GM23338 (cell line): ENCODE results near the gene IRAK2. TPM values are rescaled to one million over a fixed set of nuclear protein-coding genes. Genes with fewer than 3 reads are reported as not detected.

ENCODE experiments used
- ATAC-seq: fragments of 200-7000 bp; cut with Tn5 transposase; 3 replicates; pipeline ENCODE4 v1.9.1; 2020
- DNase-seq: peaks from one replicate; pipeline ENCODE4 v3.0.0-alpha.2; 2015; ENCODE audit warnings: low spot score
- H2AFZ ChIP-seq: fragments of 200-600 bp; sonication (generic); 2 replicates; pipeline ENCODE4 v1.8.0; 2016; ENCODE audit warnings: antibody characterized with exemption, mild to moderate bottlenecking, moderate library complexity
- H3F3A ChIP-seq: fragments of 200-600 bp; sonication (generic); replicated peaks from 2 replicates; pipeline ENCODE4 v1.8.0; 2017; ENCODE audit warnings: antibody characterized with exemption, mixed run types, low read depth
- H3K27ac ChIP-seq: fragments of 200-600 bp; sonication (generic); 2 replicates; pipeline ENCODE4 v1.6.1; 2016; ENCODE audit warnings: low read depth
- H3K27me3 ChIP-seq: fragments of 200-600 bp; sonication (generic); 2 replicates; pipeline ENCODE4 v1.8.0; 2016; ENCODE audit warnings: mild to moderate bottlenecking, mixed run types, moderate library complexity; ENCODE audit not compliant: insufficient read depth
- H3K36me3 ChIP-seq: fragments of 200-600 bp; sonication (generic); 2 replicates; pipeline ENCODE4 v1.8.0; 2016; ENCODE audit warnings: mild to moderate bottlenecking; ENCODE audit not compliant: insufficient read depth
- H3K4me1 ChIP-seq: fragments of 200-600 bp; sonication (generic); 2 replicates; pipeline ENCODE4 v1.8.0; 2016; ENCODE audit warnings: mild to moderate bottlenecking, moderate library complexity; ENCODE audit not compliant: insufficient read depth
- H3K4me2 ChIP-seq: fragments of 200-600 bp; sonication (generic); 2 replicates; pipeline ENCODE4 v1.7.1; 2017; ENCODE audit warnings: mixed run types
- H3K4me3 ChIP-seq: fragments of 200-600 bp; sonication (generic); 2 replicates; pipeline ENCODE4 v1.6.1; 2016; ENCODE audit warnings: mixed run types
- H3K79me2 ChIP-seq: fragments of 200-600 bp; sonication (generic); replicated peaks from 2 replicates; pipeline ENCODE4 v1.8.0; 2017; ENCODE audit warnings: mild to moderate bottlenecking; ENCODE audit not compliant: insufficient read depth
- H3K9me2 ChIP-seq: fragments of 200-600 bp; sonication (generic); 2 replicates; pipeline ENCODE4 v1.8.0; 2017; ENCODE audit not compliant: insufficient read depth
- H4K20me1 ChIP-seq: fragments of 200-600 bp; sonication (generic); replicated peaks from 2 replicates; pipeline ENCODE4 v1.8.0; 2017; ENCODE audit warnings: mild to moderate bottlenecking; ENCODE audit not compliant: insufficient read depth
- H3K27ac Mint-ChIP-seq: 2 replicates; pipeline ENCODE4 v1.8.0; 2020; ENCODE audit warnings: inconsistent platforms, mild to moderate bottlenecking, moderate library complexity, mixed read lengths
- H3K27me3 Mint-ChIP-seq: 3 replicates; pipeline ENCODE4 v1.8.0; 2022; ENCODE audit warnings: low read depth, mild to moderate bottlenecking, moderate library complexity, mixed read lengths, inconsistent platforms; ENCODE audit not compliant: insufficient read depth, poor library complexity
- H3K36me3 Mint-ChIP-seq: 3 replicates; pipeline ENCODE4 v1.8.0; 2021; ENCODE audit warnings: low read depth, mild to moderate bottlenecking, inconsistent platforms, moderate library complexity, mixed read lengths
- H3K4me1 Mint-ChIP-seq: 3 replicates; pipeline ENCODE4 v1.8.0; 2020; ENCODE audit warnings: mild to moderate bottlenecking, inconsistent platforms, mixed read lengths
- H3K4me3 Mint-ChIP-seq: 3 replicates; pipeline ENCODE4 v1.8.0; 2021; ENCODE audit warnings: moderate library complexity, mild to moderate bottlenecking, inconsistent platforms, mixed read lengths
- H3K9me3 Mint-ChIP-seq: 3 replicates; pipeline ENCODE4 v1.8.0; 2020; ENCODE audit warnings: moderate library complexity, mild to moderate bottlenecking, inconsistent platforms, mixed read lengths
- ETS1 ChIP-seq: IDR thresholded peaks from 2 replicates; pipeline ENCODE4 v1.6.1; 2016; ENCODE audit warnings: antibody characterized with exemption
- EZH2 ChIP-seq: fragments of 200-600 bp; sonication (generic); IDR thresholded peaks from one replicate; pipeline ENCODE4 v1.8.0; 2017; ENCODE audit warnings: antibody characterized with exemption, mild to moderate bottlenecking, low read depth; ENCODE audit not compliant: unreplicated experiment
- EZH2phosphoT487 ChIP-seq: fragments of 200-600 bp; sonication (generic); IDR thresholded peaks from one replicate; pipeline ENCODE4 v1.8.1; 2018; ENCODE audit warnings: antibody characterized with exemption; ENCODE audit not compliant: unreplicated experiment
- JUNB ChIP-seq: IDR thresholded peaks from one replicate; pipeline ENCODE4 v1.6.1; 2016; ENCODE audit warnings: antibody characterized with exemption; ENCODE audit not compliant: unreplicated experiment
- NANOG ChIP-seq: IDR thresholded peaks from 2 replicates; pipeline ENCODE4 v1.6.1; 2016; ENCODE audit warnings: antibody characterized with exemption, borderline replicate concordance
- POLR2AphosphoS5 ChIP-seq: IDR thresholded peaks from 2 replicates; pipeline ENCODE4 v1.6.1; 2016; ENCODE audit warnings: antibody characterized with exemption, low read depth
- STAT1 ChIP-seq: IDR thresholded peaks from one replicate; pipeline ENCODE4 v1.6.1; 2016; ENCODE audit warnings: antibody characterized with exemption; ENCODE audit not compliant: unreplicated experiment
- ZNF114 ChIP-seq: fragments of 250-450 bp; sonication (Bioruptor Pico); IDR thresholded peaks from 2 replicates; pipeline ENCODE4 v1.5.0; 2020; ENCODE audit warnings: mild to moderate bottlenecking, moderate library complexity
- ZNF462 ChIP-seq: fragments of 250-450 bp; sonication (Bioruptor Pico); IDR thresholded peaks from 2 replicates; pipeline ENCODE4 v1.5.0; 2020; ENCODE audit warnings: mild to moderate bottlenecking, moderate library complexity
- polyA plus RNA-seq: library from polyadenylated mRNA; unstranded; fragments of >200 nt; fragmentation: Nextera tagmentation; extraction: Ambion mirVana; gene quantifications from 2 replicates; pipeline ENCODE4 v1.2.1, GENCODE V29; 2016
- total RNA-seq: library from RNA; depleted of rRNA; stranded (reverse); fragments of >200 nt; shearing (Covaris generic); gene quantifications from 2 replicates; pipeline ENCODE4 v1.2.3, GENCODE V29; 2014
- TF ChIP-seq, protein P1 (sequence below), 2 experiments: fragments of 200-600 bp in 1 of 2; sonication (generic) in 1 of 2; conservative IDR thresholded peaks; 2 replicates each; pipeline versions ENCODE4 v1.5.1 to v1.6.1; 2016 to 2017; ENCODE audit warnings: antibody characterized with exemption in 2 of 2, low read depth in 2 of 2, mild to moderate bottlenecking in 2 of 2, moderate library complexity in 1 of 2

IRAK2 gene
- total and polyA plus RNA-seq, 2 experiments from 2014 or later = 0.37 to 1.4 TPM

GRCh38 chr3:10169000-10169496, 4.3 kb downstream of the IRAK2 start:
- Mint-ChIP-seq H3K4me1 (no peaks in the 10 kb centered on the region; the same call in 2 of the 3 replicates), H3K36me3 (peaks cover 13% of the 10 kb centered on the region), H3K27ac (no peak overlapping the region), H3K4me3 (no peak overlapping the region), H3K27me3 (peaks cover 11% of the 10 kb centered on the region), H3K9me3 (peaks cover 25% of the 10 kb centered on the region)
- TF ChIP-seq, protein P1, sequence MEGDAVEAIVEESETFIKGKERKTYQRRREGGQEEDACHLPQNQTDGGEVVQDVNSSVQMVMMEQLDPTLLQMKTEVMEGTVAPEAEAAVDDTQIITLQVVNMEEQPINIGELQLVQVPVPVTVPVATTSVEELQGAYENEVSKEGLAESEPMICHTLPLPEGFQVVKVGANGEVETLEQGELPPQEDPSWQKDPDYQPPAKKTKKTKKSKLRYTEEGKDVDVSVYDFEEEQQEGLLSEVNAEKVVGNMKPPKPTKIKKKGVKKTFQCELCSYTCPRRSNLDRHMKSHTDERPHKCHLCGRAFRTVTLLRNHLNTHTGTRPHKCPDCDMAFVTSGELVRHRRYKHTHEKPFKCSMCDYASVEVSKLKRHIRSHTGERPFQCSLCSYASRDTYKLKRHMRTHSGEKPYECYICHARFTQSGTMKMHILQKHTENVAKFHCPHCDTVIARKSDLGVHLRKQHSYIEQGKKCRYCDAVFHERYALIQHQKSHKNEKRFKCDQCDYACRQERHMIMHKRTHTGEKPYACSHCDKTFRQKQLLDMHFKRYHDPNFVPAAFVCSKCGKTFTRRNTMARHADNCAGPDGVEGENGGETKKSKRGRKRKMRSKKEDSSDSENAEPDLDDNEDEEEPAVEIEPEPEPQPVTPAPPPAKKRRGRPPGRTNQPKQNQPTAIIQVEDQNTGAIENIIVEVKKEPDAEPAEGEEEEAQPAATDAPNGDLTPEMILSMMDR (conservative IDR thresholded peaks at IDR 0.05; ENCODE audit: low read depth in 2 of 2) = peak; percentile 31 to 43
- no peak for TF ChIP-seq ZNF114 (CRISPR knock-in tag)
- no peaks in the 10 kb centered on the region for H3F3A ChIP-seq
- no peaks in the 10 kb centered on the region for H3K79me2 ChIP-seq
- no peak overlapping the region for H3K4me2 ChIP-seq
- no peak overlapping the region for H3K4me3 ChIP-seq
- 0 out of 2 replicates have a peak, but pooled peaks cover 4% of the 10 kb centered on the region for H3K9me2 ChIP-seq
- H2AFZ ChIP-seq = no peak overlapping the region
- H3K27me3 ChIP-seq = no peaks in the 10 kb centered on the region
- H3K27ac ChIP-seq = no peak overlapping the region
- H3K4me1 ChIP-seq = no peaks in the 10 kb centered on the region
- peaks cover 5% of the 10 kb centered on the region; the same call in 1 of the 2 replicates for H3K36me3 ChIP-seq
- no peak for ATAC-seq
- no peaks in the 10 kb centered on the region for H4K20me1 ChIP-seq
- peak; percentile 34 for DNase-seq

- Mint-ChIP-seq H3K4me1 (no peaks in the 10 kb centered on the region; the same call in 2 of the 3 replicates), H3K27ac (no peak overlapping the region), H3K9me3 (peaks cover 25% of the 10 kb centered on the region), H3K36me3 (peaks cover 13% of the 10 kb centered on the region), H3K4me3 (no peak overlapping the region), H3K27me3 (peaks cover 11% of the 10 kb centered on the region)
- no peak overlapping the region for H3K27ac ChIP-seq
- H3K36me3 ChIP-seq = peaks cover 5% of the 10 kb centered on the region; the same call in 1 of the 2 replicates
- H3K79me2 ChIP-seq = no peaks in the 10 kb centered on the region
- ATAC-seq = no peak
- H3K4me1 ChIP-seq = no peaks in the 10 kb centered on the region
- no peaks in the 10 kb centered on the region for H3F3A ChIP-seq
- no peaks in the 10 kb centered on the region for H3K27me3 ChIP-seq
- no peak for DNase-seq
- H3K4me2 ChIP-seq = no peak overlapping the region
- H3K9me2 ChIP-seq = 0 out of 2 replicates have a peak, but pooled peaks cover 4% of the 10 kb centered on the region
- no peak overlapping the region for H3K4me3 ChIP-seq
- H2AFZ ChIP-seq = no peak overlapping the region
- H4K20me1 ChIP-seq = no peaks in the 10 kb centered on the region
- TF ChIP-seq ETS1 = no peak
- TF ChIP-seq ZNF462 (CRISPR knock-in tag) = no peak
- TF ChIP-seq STAT1 = no peak
- no peak for TF ChIP-seq POLR2AphosphoS5
- no peak for TF ChIP-seq EZH2phosphoT487
- TF ChIP-seq, protein P1 (conservative IDR thresholded peaks at IDR 0.05; ENCODE audit: low read depth in 2 of 2) = no peak
- no peak for TF ChIP-seq NANOG
- no peak for TF ChIP-seq JUNB
- TF ChIP-seq EZH2 = no peak
Measured at GRCh38 chr3:10170915-10171478, 6.3 kb downstream of the IRAK2 start.
